ENCODE results near the gene CD33.
"Not testable (repeated sequence)": the region's sequence is repeated elsewhere in the genome, so short reads cannot be mapped to it uniquely, and the experiment has no call there.

CD33 gene

DNA sequence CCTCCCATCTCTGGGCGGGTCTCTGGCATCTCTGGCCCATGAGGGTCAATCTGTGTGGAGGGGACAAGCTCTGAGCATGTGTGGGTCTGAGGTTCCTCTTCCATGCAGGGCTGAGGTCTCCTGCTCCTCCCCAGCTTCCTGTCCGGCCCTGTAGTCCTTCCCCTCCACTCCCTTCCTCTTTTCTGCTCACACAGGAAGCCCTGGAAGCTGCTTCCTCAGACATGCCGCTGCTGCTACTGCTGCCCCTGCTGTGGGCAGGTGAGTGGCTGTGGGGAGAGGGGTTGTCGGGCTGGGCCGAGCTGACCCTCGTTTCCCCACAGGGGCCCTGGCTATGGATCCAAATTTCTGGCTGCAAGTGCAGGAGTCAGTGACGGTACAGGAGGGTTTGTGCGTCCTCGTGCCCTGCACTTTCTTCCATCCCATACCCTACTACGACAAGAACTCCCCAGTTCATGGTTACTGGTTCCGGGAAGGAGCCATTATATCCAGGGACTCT, at the start of gene CD33:
Gene CD33 (plus strand): TSS at position 183 of the 496 bp plus-strand sequence. CDS start 39 bp downstream, at position 222.
- not testable (repeated sequence) for DNase-seq (ENCODE audit: low spot score)

GRCh38 chr19:51179256-51179655, 45.6 kb upstream of the CD33 start:
- DNase-seq (ENCODE audit: low spot score) = no peak

- DNase-seq (ENCODE audit: low spot score) = no peak
Observed at GRCh38 chr19:51181377-51181912, 43.4 kb upstream of the CD33 start.

DNA sequence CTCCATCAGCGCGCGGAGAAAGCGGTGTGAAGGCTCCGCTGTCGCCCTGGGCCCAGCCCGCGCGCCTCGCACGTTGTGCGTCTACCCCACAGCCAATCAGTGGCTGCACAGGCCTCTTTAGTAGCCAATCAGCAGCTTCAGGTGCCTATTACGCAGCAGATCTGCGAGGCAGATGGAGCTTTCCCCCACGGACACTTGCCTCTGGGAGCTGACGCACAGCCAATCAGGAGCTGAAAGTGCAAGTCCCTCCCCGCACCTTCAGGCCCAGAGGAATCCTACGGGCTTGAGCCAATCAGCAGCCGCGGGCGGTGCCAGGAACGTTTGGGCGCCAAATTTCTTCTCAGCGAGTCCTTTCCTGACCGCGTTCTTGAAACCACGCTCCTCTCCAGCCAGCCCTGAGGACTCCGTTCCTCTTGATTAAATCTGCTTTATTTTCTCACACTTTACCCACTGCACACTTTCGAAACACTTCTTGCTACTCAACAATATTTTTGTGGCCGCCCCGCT, 42.9 kb upstream of the CD33 start:
- no peak for DNase-seq (ENCODE audit: low spot score)

- no peak for DNase-seq (ENCODE audit: low spot score)
Observed at GRCh38 chr19:51183629-51184028, 41.3 kb upstream of the CD33 start.

- DNase-seq (ENCODE audit: low spot score) = no peak
Observed at GRCh38 chr19:51185069-51185867, 39.6 kb upstream of the CD33 start.

DNA sequence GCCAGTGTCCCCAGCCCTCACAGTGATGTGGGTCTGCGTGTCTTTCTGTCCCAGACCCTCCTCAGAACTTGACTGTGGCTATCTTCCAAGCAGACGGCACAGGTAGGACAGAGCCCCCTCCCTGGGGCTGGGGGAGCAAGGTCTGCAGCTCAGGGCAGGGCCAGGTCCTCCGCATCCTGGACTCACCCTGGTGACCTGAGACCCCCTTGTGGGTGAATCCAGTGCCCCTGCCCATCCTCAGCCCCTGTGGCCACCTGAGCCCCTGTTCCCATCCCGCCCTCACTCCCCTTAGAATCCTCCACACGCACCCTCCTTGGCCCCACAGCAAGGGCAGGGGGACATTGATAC, 39.0 kb upstream of the CD33 start:
- DNase-seq (ENCODE audit: low spot score) = no peak

GRCh38 chr19:51186323-51186722, 38.6 kb upstream of the CD33 start:
- no peak for DNase-seq (ENCODE audit: low spot score)

- DNase-seq (ENCODE audit: low spot score) = no peak
Observed at GRCh38 chr19:51187395-51188226, 37.3 kb upstream of the CD33 start.

GRCh38 chr19:51188227-51188559, 36.7 kb upstream of the CD33 start:
- no peak for DNase-seq (ENCODE audit: low spot score)

DNA sequence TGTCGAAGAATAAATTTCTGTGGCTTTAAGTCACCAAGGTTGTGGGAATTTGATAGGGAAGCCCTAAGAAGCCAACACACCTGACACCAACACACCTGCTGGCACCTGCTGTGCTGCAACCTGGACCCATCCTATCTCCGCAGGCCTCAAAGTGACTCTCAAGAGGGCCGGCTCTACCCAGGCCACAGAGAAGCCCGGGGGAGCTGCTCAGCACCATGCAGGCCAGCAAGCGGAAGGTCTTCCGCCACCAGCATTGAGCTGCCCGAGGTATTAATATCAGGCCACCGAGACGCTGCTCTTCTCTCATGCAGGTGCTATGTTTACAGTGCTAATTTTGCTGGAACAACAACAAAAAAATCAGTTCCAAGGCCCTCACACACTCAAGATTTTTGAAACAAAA, 32.2 kb upstream of the CD33 start:
- no peak for DNase-seq (ENCODE audit: low spot score)

DNA sequence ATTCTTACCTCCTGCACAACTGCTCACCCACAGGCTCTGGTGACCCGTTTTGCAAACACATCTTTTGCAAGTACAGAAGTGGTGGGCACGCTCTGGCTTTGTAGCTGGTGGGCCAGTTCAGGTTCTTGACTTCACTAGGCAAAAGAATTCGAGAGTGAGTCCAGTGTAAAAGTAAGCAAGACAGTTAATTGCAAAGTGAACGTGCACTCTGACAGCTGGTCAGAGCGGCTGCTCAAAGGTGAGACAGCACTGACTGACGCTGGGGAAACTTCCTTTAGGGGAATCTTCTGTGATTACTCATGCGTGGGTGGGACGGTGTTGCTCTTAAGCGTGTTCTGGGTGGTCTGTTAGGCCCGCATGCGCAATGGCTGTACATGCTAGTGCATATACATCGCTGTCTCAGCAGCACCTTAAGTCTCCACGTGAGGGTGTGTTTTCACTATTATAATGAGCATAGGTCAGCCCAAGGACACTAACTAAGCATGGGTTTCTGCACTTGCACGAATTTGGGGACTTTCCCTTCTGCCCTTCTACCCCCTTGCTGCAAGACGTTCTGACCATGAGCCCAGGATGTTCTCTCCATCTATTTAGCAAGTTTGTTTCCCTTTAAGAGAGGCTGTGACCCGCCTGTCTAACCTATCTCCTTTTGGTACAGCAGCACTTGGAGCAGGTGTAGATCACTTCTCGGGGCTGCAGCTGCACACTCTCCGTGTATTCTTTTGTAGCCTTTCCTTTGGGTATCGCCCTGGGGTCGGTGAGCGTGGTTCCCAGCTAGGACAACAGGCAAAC, 30.2 kb upstream of the CD33 start:
- no peak for DNase-seq (ENCODE audit: low spot score)

- no peak for DNase-seq (ENCODE audit: low spot score)
Observed at GRCh38 chr19:51195316-51195586, 29.6 kb upstream of the CD33 start.

GRCh38 chr19:51195616-51196015, 29.3 kb upstream of the CD33 start:
- no peak for DNase-seq (ENCODE audit: low spot score)

GRCh38 chr19:51196181-51196580, 28.7 kb upstream of the CD33 start:
- no peak for DNase-seq (ENCODE audit: low spot score)

DNA sequence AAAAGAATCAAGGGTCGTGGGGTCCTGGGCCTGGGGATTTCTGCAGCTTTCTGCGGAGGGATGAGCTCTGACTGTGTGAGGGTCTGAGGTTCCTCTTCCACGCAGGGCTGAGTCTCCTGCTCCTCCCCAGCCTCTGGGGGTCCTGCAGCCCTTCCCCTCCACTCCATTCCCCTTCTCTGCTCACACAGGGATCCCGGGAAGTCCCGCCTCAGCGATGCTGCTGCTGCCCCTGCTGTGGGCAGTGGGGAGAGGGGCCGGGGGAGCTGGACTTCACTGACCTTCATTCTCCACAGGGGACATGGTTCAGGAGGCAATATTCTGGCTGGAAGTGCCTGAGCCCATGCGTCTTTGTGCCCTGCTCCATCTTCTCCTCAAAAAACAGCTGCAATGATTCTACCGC, 26.2 kb upstream of the CD33 start:
- DNase-seq (ENCODE audit: low spot score) = no peak

DNA sequence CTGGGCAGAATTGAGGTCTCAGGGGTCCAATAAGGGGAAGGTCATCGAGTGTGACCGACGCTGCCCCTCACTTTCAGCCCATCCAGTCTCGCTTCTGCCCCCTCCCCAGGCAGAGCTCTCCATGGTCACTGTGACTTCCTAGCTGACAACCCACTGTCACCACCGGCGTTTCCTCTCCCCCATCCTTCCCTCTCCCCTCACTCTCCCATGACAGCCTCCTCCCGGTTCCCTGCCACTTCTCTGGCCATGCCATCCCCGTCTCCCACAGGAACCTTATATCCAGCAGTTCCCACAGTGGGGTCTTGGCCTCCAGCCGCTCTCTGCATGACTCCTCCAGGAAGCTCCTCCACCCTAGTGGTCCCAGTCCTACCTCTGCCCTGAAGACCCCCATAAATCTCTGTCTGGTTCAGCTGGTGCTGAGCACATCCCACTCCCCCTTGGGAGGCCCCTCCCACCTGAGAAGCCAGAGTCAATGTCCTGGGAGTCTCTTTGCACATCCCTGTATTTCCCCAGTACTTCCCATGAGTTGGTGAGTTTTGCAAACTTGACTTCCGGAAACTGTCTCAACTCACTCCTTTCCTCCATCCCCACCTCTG, 24.7 kb upstream of the CD33 start:
- DNase-seq (ENCODE audit: low spot score) = no peak

DNA sequence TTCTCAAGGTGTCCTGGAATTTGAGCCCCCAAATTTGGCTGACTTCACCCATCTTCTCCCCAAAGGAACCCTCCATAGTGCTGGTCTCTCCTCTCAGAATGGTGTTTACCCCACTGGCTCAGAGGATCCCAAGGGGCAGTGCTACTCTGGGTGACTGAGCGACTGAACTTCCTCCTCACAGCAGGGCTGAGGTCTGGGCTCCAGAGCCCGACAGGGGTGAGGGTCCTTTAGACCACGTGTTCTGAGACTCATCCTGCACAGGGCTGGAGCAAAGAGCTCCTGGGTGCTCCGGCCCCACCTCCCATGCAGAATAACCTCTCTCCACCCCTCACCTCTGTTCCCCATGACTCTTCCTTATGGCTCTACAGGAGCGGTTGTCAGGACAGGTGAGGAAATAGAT, 23.2 kb upstream of the CD33 start:
- no peak for DNase-seq (ENCODE audit: low spot score)

DNA sequence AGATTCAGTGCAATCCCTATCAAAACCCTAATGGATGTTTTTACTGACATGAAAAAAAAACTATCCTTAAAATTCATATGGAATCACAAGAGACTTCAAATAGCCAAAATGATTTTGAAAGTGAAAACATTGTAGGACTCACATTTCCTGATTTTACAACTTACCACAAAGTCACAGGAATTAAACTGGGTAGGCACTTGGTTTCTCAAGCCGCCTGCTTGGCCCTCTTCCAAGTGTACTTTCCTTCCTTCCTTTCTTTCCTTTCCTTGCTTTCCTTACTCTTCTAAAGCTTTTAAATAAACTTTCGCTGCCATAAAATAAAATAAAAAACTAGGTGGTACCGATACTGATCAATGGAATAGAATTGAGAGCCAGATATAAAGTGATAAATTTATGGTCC, 21.0 kb upstream of the CD33 start:
- DNase-seq (ENCODE audit: low spot score) = no peak

DNA sequence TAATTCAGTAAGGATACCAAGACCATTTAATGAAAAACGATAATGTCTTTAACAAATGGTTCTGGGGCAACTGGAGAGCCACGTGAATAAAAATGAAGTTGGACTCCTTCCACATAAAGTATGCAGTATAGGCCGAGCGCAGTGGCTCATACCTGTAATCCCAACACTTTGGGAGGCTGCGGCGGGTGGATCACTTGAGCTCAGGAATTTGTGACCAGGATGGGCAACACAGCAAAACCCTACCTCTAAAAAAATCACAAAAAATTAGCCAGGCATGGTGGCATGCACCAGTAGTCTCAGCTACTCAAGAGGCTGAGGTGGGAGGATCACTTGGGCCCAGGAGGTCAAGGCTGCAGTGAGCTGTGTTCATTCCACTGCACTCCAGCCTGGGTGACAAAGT, 20.6 kb upstream of the CD33 start:
- DNase-seq (ENCODE audit: low spot score) = no peak

GRCh38 chr19:51207747-51208146, 17.1 kb upstream of the CD33 start:
- DNase-seq (ENCODE audit: low spot score) = no peak

- no peak for DNase-seq (ENCODE audit: low spot score)
Observed at GRCh38 chr19:51210191-51210784, 14.6 kb upstream of the CD33 start.

Data from CD4-positive, alpha-beta T cell treated with Interleukin-15 for 4 hours (primary cell).